Activated CD4-positive, alpha-beta T cell treated with anti-CD3 and anti-CD28 coated beads for 36 hours (primary cell): ENCODE results near the gene CORO1C. TPM values are rescaled to one million over a fixed set of nuclear protein-coding genes. Genes with fewer than 3 reads are reported as not detected.

ENCODE experiments used
- ATAC-seq: fragments of 200-7000 bp; cut with Tn5 transposase; one replicate; pipeline ENCODE4 v1.10.0; 2021; ENCODE audit warnings: mild to moderate bottlenecking, moderate library complexity
- CTCF ChIA-PET: fragments of 350-600 bp; sonication (Branson Sonifier 250); formaldehyde crosslinking; loops from one replicate; lab custom pipeline; 2021; ENCODE audit warnings: antibody characterized with exemption; lab: Charles Lee
- POLR2A ChIA-PET: fragments of 350-600 bp; sonication (Branson Sonifier 250); formaldehyde crosslinking; loops from one replicate; lab custom pipeline; 2021; ENCODE audit warnings: antibody characterized with exemption, inconsistent platforms; lab: Charles Lee
- DNase-seq: peaks from one replicate; pipeline ENCODE4 v3.0.0-alpha.2; 2020
- H3K27ac Mint-ChIP-seq: one replicate; pipeline ENCODE4 v1.8.0; 2021; ENCODE audit warnings: mixed read lengths
- H3K27me3 Mint-ChIP-seq: one replicate; pipeline ENCODE4 v1.8.0; 2021; ENCODE audit warnings: mixed read lengths
- H3K36me3 Mint-ChIP-seq: one replicate; pipeline ENCODE4 v1.8.0; 2021; ENCODE audit warnings: low read depth, mixed read lengths
- H3K4me1 Mint-ChIP-seq: one replicate; pipeline ENCODE4 v1.8.0; 2021; ENCODE audit warnings: mixed read lengths
- H3K4me3 Mint-ChIP-seq: one replicate; pipeline ENCODE4 v1.8.0; 2021; ENCODE audit warnings: mild to moderate bottlenecking, moderate library complexity, mixed read lengths
- H3K9me3 Mint-ChIP-seq: one replicate; pipeline ENCODE4 v1.8.0; 2021; ENCODE audit warnings: low read depth, mixed read lengths
- intact Hi-C, 2 experiments: fragments of 100-400 bp; cut with DNase I in 1 of 2; cut with micrococcal nuclease in 1 of 2; formaldehyde crosslinking; loops; one replicate each; pipeline versions ENCODE4 v1.14.2 to v1.15.1; 2022 to 2024; cut with DNase I, micrococcal nuclease
- total RNA-seq, 2 experiments: library from RNA; stranded (reverse); gene quantifications; one replicate each; pipeline ENCODE4 v1.2.3, GENCODE V29; 2021

CORO1C gene
- total RNA-seq, 2 experiments from 2014 or later: 83.5 to 90.8 TPM

DNA sequence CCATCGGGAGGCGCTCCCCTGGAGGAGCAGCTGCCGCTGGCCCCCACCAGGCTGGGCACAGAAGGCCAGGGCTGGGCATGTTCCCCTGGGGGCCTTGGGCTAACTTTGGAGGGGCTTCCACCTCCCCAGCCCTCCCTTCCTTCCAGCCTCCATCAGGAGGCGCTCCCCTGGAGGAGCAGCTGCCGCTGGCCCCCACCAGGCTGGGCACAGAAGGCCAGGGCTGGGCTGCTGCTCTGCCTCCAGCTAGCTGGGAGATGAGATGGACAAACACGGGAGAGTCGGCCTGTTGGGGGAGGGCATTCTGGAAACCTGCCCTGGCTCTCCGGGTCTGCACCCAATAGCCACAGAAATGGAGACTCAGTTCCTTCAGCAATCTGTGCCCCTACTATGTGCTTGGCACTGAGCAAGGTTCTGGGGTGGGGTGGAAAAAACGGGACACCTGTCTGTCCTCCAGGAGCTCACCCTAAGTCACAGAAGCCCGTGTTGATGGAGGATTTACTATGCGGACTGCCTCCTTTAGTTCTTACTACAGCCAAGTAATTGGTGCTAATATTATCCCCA is 39.0 kb upstream of the CORO1C start:
- no peaks in the 10 kb centered on the region for H3K36me3 Mint-ChIP-seq
- no peaks in the 10 kb centered on the region for H3K9me3 Mint-ChIP-seq
- ChIA-PET POLR2A (interaction anchor here (0.6 kb wide), 1 partner anchor 102 kb away, joined by 3 read pairs; no protein-coding TSS in a partner anchor), CTCF (interaction anchor here (1.0 to 1.1 kb wide), 2 partner anchors 84 to 103 kb away, joined by 3 read pairs; no protein-coding TSS in a partner anchor)
- intact Hi-C loops: no loop called here
- H3K4me1 Mint-ChIP-seq: peaks cover 3% of the 10 kb centered on the region
- ATAC-seq: no peak
- no peak overlapping the region for H3K27ac Mint-ChIP-seq
- H3K4me3 Mint-ChIP-seq: no peak overlapping the region
- H3K27me3 Mint-ChIP-seq: peaks cover 2% of the 10 kb centered on the region
- no peak for DNase-seq

DNA sequence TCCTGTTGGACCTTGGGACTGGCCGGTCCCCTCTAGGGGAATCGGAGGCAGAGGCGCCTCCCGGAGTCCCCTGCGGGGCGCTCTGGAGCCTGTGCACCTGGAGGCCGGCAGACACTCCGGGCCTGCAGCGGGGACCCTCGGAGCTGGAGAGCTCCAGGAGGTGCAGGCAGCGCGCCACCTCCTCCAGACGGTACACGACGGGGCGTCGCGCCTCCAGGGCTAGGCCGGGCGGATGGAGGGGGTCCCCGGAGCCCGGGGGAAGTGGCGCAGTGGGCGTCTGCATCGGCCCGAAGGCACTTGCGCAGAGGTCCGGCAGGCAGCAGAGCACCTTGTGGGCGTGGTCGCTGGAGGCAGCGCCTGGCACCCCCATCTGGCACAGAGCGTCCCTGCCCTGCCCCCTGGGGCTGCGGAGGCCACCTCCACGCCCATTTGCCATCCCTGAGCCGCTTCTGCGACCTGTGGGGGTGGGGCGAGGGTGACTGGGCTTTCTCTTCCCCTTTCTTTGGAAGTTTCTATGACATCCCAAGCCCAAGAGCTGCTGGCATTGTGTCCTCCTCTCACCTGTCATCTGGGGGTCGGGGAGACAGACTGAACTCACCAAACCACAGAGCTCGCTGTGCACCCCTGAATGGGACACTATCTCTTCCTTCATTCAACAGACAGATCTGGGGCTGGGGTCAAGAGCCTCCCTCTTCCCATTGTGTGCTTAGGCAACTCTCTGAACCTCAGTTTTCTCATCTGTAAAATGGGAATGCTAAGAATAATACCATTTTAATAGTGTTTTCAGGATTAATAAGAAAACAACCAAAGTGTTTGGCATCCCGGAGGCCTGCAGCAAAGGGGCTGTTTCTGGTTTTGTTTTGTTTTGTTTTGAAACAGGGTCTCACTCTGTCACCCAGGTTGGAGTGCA is 37.5 kb upstream of the CORO1C start:
- Mint-ChIP-seq H3K4me3 (no peak overlapping the region), H3K27ac (no peak overlapping the region), H3K27me3 (peaks cover 2% of the 10 kb centered on the region), H3K9me3 (no peaks in the 10 kb centered on the region), H3K36me3 (no peaks in the 10 kb centered on the region), H3K4me1 (peaks cover 3% of the 10 kb centered on the region)
- ATAC-seq (peak; percentile 69), DNase-seq (peak; percentile 29)
- intact Hi-C loops: no loop called here
- ChIA-PET CTCF (interaction anchor here (0.6 to 1.5 kb wide), 4 partner anchors 29 to 518 kb away, joined by 3 to 5 read pairs (median 4); no protein-coding TSS in a partner anchor), POLR2A (no interaction called here)

GRCh38 chr12:108766294-108766693 is 35.0 kb upstream of the CORO1C start:
- ATAC-seq (no peak), DNase-seq (no peak)
- Mint-ChIP-seq H3K4me3 (no peak overlapping the region), H3K27me3 (peaks cover 2% of the 10 kb centered on the region), H3K9me3 (no peaks in the 10 kb centered on the region), H3K4me1 (peaks cover 3% of the 10 kb centered on the region), H3K27ac (no peak overlapping the region), H3K36me3 (no peaks in the 10 kb centered on the region)
- POLR2A ChIA-PET: no interaction called here
- CTCF ChIA-PET: no interaction called here
- intact Hi-C loops: no loop called here

- CTCF ChIA-PET: no interaction called here
- Mint-ChIP-seq H3K4me3 (no peak overlapping the region), H3K27me3 (peaks cover 2% of the 10 kb centered on the region), H3K27ac (no peak overlapping the region), H3K9me3 (no peaks in the 10 kb centered on the region), H3K36me3 (no peaks in the 10 kb centered on the region), H3K4me1 (peaks cover 3% of the 10 kb centered on the region)
- DNase-seq (no peak), ATAC-seq (no peak)
- POLR2A ChIA-PET: no interaction called here
- intact Hi-C loops: no loop called here
Measured at GRCh38 chr12:108765289-108765764, 34.0 kb upstream of the CORO1C start.

GRCh38 chr12:108764540-108765288 is 33.4 kb upstream of the CORO1C start:
- H3K27me3 Mint-ChIP-seq: peaks cover 2% of the 10 kb centered on the region
- CTCF ChIA-PET: interaction anchor here (0.6 kb wide), 1 partner anchor 57 kb away, joined by 3 read pairs; no protein-coding TSS in a partner anchor
- H3K4me1 Mint-ChIP-seq: peaks cover 3% of the 10 kb centered on the region
- no peak overlapping the region for H3K27ac Mint-ChIP-seq
- intact Hi-C loops: no loop called here
- no peaks in the 10 kb centered on the region for H3K9me3 Mint-ChIP-seq
- no peak for DNase-seq
- no peak for ATAC-seq
- H3K4me3 Mint-ChIP-seq: no peak overlapping the region
- POLR2A ChIA-PET: no interaction called here
- no peaks in the 10 kb centered on the region for H3K36me3 Mint-ChIP-seq

DNA sequence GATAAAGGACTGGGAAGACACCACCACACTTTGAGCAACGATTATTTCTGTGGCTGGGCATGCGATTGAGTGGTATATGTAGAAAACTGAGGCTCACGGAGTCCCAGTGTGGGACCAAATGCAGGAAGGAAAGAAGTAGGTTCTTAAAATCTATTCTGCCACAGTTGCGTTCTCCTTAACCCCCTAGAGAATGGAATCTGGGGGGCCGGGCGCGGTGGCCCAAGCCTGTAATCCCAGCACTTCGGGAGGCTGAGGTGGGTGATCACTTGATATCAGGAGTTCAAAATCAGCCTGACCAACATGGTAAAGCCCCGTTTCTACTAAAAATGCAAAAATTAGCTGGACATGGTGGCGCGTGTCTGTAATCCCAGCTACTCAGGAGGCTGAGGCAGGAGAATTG is 29.9 kb upstream of the CORO1C start:
- Mint-ChIP-seq H3K4me3 (no peak overlapping the region), H3K27me3 (no peaks in the 10 kb centered on the region), H3K27ac (no peak overlapping the region), H3K36me3 (no peaks in the 10 kb centered on the region), H3K4me1 (no peaks in the 10 kb centered on the region), H3K9me3 (no peaks in the 10 kb centered on the region)
- ATAC-seq: no peak
- ChIA-PET POLR2A (no interaction called here), CTCF (interaction anchor here (1.2 kb wide), 1 partner anchor 70 kb away, joined by 7 read pairs; no protein-coding TSS in a partner anchor)
- DNase-seq: no peak
- intact Hi-C loops: no loop called here

- POLR2A ChIA-PET: no interaction called here
- Mint-ChIP-seq H3K27ac (no peak overlapping the region), H3K4me1 (no peaks in the 10 kb centered on the region), H3K27me3 (no peaks in the 10 kb centered on the region), H3K9me3 (no peaks in the 10 kb centered on the region), H3K36me3 (no peaks in the 10 kb centered on the region), H3K4me3 (no peak overlapping the region)
- intact Hi-C loops: no loop called here
- no peak for DNase-seq
- no peak for ATAC-seq
- CTCF ChIA-PET: interaction anchor here (0.7 kb wide), 1 partner anchor 70 kb away, joined by 3 read pairs; no protein-coding TSS in a partner anchor
Measured at GRCh38 chr12:108759924-108760323, 28.6 kb upstream of the CORO1C start.

GRCh38 chr12:108757856-108758255 is 26.5 kb upstream of the CORO1C start:
- H3K9me3 Mint-ChIP-seq: no peaks in the 10 kb centered on the region
- no peaks in the 10 kb centered on the region for H3K4me1 Mint-ChIP-seq
- POLR2A ChIA-PET: interaction anchor here (0.6 to 0.7 kb wide), 2 partner anchors 90 to 140 kb away, joined by 4 to 5 read pairs; no protein-coding TSS in a partner anchor
- CTCF ChIA-PET: interaction anchor here (1.3 kb wide), 1 partner anchor 94 kb away, joined by 3 read pairs; no protein-coding TSS in a partner anchor
- no peaks in the 10 kb centered on the region for H3K36me3 Mint-ChIP-seq
- no peaks in the 10 kb centered on the region for H3K27me3 Mint-ChIP-seq
- no peak overlapping the region for H3K27ac Mint-ChIP-seq
- intact Hi-C loops: no loop called here
- ATAC-seq (no peak), DNase-seq (no peak)
- H3K4me3 Mint-ChIP-seq: no peak overlapping the region

DNA sequence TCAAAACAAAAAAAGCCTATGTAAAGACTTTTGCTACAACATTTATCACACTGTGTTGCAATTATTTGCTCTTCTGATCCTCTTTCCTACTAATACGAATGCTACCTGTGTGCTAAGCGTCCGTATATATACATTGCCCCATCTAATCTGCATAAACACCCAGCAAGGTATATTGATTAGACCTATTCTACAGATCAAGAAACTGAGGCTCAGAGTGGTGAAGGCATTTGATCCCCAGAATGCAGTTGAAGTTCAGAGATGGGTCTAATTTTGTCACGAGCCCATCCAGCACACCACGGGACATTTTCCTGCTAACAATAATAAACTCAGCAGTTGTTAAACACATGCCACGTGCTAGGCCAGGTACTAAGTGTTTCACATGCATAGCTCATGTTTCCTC is 25.1 kb upstream of the CORO1C start:
- POLR2A ChIA-PET: interaction anchor here (0.7 kb wide), 1 partner anchor 1207 kb away, joined by 4 read pairs; no protein-coding TSS in a partner anchor

DNA sequence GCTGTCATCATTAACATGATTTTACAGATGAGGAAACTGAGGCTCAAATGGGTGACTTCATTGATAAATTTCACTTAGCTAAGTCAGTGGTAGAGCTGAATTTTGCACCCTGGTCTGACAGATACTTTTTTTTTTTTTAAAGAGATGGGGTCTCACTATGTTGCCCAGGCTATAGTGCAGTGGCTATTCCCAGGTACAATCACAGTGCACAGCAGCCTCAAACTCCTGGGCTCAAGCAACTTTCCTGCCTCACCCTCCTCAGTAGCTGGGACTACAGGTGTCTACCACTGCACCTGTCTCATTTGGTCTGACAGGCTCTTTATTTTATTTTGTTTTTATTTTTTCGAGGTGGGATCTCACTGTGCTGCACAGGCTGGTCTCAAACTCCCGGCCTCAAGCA is 24.2 kb upstream of the CORO1C start:
- ATAC-seq: no peak
- Mint-ChIP-seq H3K9me3 (no peaks in the 10 kb centered on the region), H3K4me1 (no peaks in the 10 kb centered on the region), H3K4me3 (no peak overlapping the region), H3K27ac (no peak overlapping the region), H3K36me3 (no peaks in the 10 kb centered on the region), H3K27me3 (no peaks in the 10 kb centered on the region)
- ChIA-PET CTCF (interaction anchor here (0.6 to 1.6 kb wide), 3 partner anchors 10 to 91 kb away, joined by 3 to 5 read pairs (median 3); no protein-coding TSS in a partner anchor), POLR2A (interaction anchor here (0.6 kb wide), 1 partner anchor 90 kb away, joined by 8 read pairs; no protein-coding TSS in a partner anchor)
- no peak for DNase-seq
- intact Hi-C loops: no loop called here

More for the DNA sequence above, 25.1 kb upstream of the CORO1C start:
- Mint-ChIP-seq H3K4me1 (no peaks in the 10 kb centered on the region), H3K4me3 (no peak overlapping the region), H3K9me3 (no peaks in the 10 kb centered on the region), H3K27ac (no peak overlapping the region), H3K27me3 (no peaks in the 10 kb centered on the region), H3K36me3 (no peaks in the 10 kb centered on the region)
- DNase-seq (no peak), ATAC-seq (no peak)
- CTCF ChIA-PET: interaction anchor here (0.7 to 1.3 kb wide), 2 partner anchors 93 to 103 kb away, joined by 3 read pairs; no protein-coding TSS in a partner anchor
- intact Hi-C loops: no loop called here

DNA sequence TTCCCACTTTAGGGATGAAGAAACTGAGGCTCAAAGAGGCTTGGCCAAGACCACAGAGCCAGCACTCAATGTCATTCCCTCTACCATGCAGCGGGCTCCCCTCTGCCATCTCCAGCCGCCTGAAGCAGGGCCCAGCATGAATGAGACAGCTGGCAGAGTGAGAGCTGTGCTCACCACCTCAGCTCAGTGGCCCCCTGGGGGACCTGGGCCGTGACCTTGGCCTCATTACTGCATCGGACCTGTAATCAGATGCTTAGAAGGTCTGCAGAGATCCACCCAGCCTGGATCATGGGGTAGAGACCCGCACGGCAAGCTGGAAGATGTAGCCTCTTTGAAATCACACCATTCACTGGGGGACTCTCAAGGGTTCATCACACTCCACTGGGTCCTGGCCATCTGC is 22.7 kb upstream of the CORO1C start:
- DNase-seq: no peak
- no peak overlapping the region for H3K27ac Mint-ChIP-seq
- no peaks in the 10 kb centered on the region for H3K36me3 Mint-ChIP-seq
- CTCF ChIA-PET: interaction anchor here (0.6 to 1.6 kb wide), 4 partner anchors 11 to 89 kb away, joined by 3 read pairs; no protein-coding TSS in a partner anchor
- no peaks in the 10 kb centered on the region for H3K4me1 Mint-ChIP-seq
- H3K9me3 Mint-ChIP-seq: no peaks in the 10 kb centered on the region
- intact Hi-C loops: no loop called here
- POLR2A ChIA-PET: no interaction called here
- H3K27me3 Mint-ChIP-seq: no peaks in the 10 kb centered on the region
- ATAC-seq: no peak
- H3K4me3 Mint-ChIP-seq: no peak overlapping the region
